Muscle of back (tissue), 11 donors: ENCODE data around the gene GSE1. TPM values are rescaled to one million over a fixed set of nuclear protein-coding genes. Genes with fewer than 3 reads are reported as not detected.

ENCODE experiments used
- DNase-seq, 3 donors: peaks; one replicate each; pipeline versions ENCODE4 v3.0.0 to v3.0.0-alpha.2; 2013
- polyA plus RNA-seq, 10 donors: library from polyadenylated mRNA; unstranded; fragments of 120-200 nt; gene quantifications; one replicate each; pipeline ENCODE4 v1.2.1, GENCODE V29; 2013; ENCODE audit not compliant: insufficient read length in 10 of 10

Gene GSE1
- polyA plus RNA-seq, 10 donors: 40.0 to 55.2 (median 46.3) TPM

DNA sequence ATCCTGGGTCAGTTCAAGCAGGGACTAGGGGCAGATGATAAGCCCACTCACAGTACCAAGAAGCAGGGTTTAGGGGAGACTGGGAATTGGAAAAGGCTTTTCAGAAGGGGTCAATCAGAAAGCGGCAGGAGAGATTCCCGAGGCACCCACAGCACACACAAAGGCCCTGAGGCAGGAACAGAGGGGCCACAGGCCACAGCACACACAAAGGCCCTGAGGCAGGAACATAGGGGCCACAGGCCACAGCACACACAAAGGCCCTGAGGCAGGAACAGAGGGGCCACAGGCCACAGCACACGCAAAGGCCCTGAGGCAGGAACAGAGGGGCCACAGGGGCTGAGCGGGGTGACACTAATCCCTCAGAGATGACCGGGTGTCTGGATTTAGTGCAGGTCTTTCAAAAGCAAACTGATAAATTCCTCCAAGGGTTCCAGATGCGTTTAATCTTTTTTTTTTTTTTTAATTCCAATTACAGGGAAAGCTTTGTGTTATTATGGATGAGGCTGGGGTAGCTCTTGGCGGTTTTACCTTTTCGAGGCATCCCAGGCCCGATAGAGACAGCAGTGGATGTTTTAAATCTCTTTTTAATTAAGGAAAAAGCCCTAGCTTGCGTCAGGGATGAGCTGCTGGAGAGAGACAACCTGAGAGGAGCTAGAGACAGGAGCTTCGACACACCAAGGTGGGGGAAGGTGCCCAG lies 106.6 kb downstream of the GSE1 start:
- DNase-seq: no peak

DNA sequence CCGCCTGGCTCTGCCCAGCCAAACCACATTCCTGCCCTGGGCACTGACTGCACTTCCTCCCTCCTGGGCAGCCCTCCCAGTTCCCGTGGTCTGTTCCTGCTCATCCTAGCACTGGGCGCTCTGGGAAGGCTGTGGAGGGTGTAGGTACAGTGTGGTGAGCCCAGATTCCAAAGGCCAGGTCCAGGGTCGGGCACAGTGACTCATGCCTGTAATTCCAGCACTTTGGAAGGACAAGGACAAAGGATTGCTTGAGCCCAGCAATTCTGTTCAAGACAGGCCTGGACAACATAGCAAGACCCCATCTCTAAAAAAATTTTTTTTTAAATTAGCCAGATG lies 107.1 kb downstream of the GSE1 start:
- no peak for DNase-seq

DNA sequence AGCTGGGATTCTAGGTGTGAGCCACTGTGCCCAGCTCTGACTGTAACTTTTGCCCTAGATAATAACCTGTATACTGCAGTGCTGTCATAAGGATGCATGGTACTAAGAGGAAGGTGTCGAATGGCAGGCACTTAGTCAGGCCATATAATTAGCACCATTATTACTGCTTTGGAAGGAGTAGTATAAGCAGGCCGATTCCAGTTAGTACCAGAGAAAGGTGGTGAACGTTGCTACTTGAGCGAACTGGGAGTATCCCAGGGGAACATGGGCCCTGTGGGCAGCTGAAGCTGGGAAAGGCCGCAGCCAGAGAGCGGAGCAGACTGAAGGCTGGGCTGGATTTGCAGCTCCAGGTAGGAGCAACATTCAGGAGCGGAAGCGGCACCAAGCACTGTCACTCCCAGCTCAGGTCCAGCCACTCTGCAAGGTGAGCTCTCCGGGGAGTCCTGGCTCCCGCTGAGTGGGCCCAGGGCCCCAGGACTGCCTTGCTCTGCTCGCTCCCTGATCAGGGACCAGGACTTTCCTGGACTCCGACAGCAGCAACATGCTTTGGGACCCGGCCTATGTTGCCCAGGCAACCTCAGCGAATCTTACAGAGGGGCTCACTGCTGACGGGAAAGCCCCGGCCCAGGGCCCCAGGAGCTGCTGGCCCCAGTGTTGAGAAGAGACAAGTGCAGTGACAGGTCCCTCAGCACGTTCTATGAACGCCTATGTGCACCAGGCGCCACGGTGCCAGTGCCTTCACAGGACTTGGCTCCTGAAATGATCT lies 109.2 kb downstream of the GSE1 start:
- no peak for DNase-seq

DNA sequence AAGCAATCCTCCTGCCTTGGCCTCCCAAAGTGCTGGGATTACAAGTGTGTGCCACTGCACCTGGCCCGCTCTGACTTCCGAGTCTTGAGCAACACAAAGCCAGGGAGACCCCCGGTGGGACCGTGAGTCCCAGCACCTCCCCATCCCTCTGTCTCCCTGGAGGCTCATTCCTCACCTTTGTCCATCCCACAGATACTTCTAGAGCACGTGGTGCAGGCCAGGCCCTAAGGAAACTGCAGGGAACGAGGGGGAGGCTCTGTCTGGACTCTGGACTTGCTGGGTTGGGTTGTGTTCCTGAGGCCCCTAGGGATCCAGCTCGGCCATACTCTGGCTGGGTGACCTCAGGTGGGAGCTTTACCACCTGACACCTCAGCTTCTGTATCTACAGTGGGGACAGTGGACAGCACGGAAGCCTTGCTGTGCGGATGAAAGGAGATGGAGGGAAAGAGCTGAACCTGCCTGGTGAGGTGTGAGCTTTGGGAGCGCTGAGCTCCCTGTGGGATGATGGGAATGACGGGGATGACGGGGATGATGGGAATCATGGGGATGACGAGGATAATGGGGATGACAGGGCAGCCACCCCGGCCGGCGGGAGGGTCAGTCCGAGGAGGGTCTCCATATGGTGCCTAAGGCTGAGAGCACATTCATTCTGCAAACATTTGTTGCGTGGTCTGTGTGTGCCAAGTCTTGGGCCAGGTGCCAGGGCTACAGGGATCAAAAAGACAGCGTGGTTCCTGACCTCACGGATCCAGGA lies 111.2 kb downstream of the GSE1 start:
- DNase-seq: no peak

DNA sequence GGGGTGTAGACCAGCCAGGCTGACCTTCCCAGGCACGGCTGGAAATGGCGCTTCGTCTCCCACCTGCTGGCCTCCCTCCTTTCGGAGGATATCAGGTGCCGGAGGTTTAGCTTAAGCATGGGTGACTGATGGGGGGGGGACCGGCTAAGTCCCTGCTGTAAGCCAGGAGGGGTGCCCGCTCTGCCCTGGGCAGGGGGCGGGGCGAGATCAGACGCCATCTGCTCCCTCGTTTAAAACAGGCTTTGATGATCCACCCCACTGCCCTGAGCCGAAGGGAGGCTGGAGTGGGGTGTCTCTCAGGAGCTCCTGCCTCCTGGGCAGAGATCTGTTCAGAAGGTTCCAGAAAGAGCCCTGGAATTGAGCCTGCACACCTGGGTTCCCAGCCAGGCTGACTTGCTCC lies 111.8 kb downstream of the GSE1 start:
- no peak for DNase-seq

Other genes starting within 250 kb of the GSE1 start
- 10 to 100 TPM in 8 of 10 donors, 1 to 10 TPM in 2; 8.2 to 17.7 (median 10.7) TPM for gene GINS2, start 75.6 kb downstream of the GSE1 start, polyA plus RNA-seq
- gene C16orf74, start 137.8 kb downstream of the GSE1 start, polyA plus RNA-seq: 1 to 10 TPM in 7 of 10 donors, under 1 TPM in 3; 0.76 to 4.7 (median 1.3) TPM
- gene EMC8, start 186.2 kb downstream of the GSE1 start, polyA plus RNA-seq: 10 to 100 TPM; 16.0 to 23.4 (median 19.6) TPM
- gene COX4I1, start 186.4 kb downstream of the GSE1 start, polyA plus RNA-seq: 100 to 1,000 TPM; 332 to 475 (median 380) TPM